NK-92 treated with Interleukin-12 subunit alpha and Interleukin-12 subunit beta, amount 100 ng/mL, for 24 hours (cell line): Measurements from ENCODE around the gene CELSR1.
"Not testable (repeated sequence)": the region's sequence is repeated elsewhere in the genome, so short reads cannot be mapped to it uniquely, and the experiment has no call there.

Experiments
- DNase-seq: peaks from one replicate; lab custom pipeline; 2025; lab: John Stamatoyannopoulos, UW

The CELSR1 gene

GRCh38 chr22:46481386-46481785 is 56.0 kb downstream of the CELSR1 start:
- DNase-seq: no peak

- no peak for DNase-seq
Observed at GRCh38 chr22:46480396-46480795, 57.0 kb downstream of the CELSR1 start.

- no peak for DNase-seq
Observed at GRCh38 chr22:46479046-46479445, 58.4 kb downstream of the CELSR1 start.

DNA sequence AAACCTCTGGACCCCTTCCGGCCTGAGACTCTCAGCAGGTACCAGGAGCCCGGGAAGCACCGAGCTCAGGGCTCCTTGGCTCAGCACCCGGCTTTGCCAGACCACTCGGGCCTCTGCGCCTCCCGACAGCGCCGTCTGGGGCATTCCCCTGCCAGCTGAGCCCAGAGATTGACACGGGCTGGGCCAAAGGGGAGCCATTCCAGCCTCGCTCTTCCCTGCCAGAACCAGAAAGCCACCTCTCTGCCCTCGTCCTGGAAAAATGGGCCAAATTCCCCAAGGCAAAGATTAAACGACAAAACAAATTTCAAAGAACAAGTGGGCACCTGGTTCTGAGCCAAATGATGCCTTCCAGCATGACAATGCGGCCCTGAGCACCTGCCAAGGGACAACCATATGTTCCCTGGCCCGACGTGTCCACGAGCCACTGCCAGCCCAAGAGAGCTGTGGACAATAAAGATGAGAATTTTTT is 59.3 kb downstream of the CELSR1 start:
- DNase-seq: no peak

DNA sequence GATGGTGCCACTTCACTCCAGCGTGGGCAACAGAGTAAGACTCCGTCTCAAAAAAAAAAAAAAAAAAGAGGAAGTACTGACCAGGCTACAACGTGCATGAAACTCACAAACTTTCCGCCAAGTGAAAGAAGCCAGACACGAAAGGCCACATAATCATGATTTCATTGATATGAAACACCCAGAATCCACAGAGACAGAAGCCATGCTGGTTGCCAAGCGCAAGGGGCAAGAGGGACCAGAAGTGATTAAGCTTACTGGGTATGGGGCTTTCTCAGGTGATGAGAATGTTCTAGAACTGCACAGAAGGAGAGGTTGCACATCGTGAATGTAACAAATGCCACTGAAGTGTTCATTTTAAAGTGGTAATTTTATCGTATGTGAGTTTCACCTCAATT is 60.9 kb downstream of the CELSR1 start:
- no peak for DNase-seq

DNA sequence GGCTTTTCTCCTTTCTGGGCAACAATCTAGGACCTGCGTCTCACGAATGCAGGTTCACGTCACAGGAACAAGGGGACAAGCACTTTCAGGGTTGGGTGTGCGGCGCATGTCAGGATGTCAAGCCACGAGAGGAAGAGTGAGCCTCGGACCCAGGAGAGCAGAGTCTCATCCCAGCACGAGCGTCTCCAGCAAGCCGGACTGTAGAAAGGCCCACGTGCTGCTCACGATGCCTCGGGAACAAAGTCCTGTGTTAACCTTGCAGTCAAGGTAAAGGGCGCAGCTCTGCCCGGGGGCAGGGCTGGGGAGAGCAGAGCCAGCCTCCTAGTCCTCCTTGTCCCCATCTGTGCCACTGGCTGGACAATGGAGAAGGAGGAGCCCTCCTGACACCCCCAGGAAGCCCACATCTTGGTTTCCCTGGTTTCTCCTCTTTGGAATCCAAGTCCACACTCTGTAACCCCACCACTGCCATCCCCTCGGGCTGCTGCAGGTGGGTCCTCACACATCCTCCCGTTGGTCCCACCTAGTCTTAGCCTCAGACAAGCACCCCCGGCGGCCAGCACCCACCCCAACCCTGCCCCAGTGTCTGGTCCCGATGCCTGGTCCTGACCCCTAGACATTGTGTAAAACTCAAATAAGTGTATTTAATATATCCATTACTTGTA is 63.4 kb downstream of the CELSR1 start:
- no peak for DNase-seq

DNA sequence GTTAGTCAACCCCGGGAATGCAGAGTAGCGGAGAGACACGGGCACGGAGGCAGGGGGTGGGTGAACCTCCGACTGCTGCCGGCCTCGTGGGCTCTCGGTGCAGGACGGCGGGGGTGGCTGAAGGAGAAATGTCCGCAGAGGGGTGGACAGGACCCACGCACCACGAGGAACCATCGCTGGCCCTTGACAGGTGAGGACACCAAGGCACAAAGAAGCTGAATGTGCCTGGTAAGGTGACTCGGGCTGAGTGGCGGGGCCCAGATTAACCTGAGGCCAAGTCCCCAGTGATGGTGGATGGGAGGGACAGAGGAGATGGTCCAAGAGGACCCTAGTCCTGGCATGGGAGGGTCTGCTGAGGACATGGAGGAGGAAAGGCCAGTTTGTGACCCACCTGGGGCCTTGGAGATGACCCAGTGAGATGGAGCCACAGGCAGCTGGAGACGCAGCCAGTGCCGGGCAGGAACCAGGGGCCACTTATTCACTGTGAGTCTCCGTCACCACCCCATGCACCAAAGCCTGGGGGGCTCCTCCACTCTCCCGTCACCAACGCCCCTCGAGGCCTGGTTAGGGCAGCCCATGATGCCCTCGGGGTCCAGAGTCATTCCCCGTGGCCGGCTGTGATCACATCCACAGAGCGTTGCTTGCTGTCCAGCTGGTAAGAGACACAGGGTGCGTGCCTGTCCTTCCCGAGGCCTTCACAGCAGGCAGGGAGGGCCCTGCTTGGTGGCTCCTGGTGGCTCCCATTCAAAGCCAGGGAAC is 64.2 kb downstream of the CELSR1 start:
- DNase-seq: no peak

DNA sequence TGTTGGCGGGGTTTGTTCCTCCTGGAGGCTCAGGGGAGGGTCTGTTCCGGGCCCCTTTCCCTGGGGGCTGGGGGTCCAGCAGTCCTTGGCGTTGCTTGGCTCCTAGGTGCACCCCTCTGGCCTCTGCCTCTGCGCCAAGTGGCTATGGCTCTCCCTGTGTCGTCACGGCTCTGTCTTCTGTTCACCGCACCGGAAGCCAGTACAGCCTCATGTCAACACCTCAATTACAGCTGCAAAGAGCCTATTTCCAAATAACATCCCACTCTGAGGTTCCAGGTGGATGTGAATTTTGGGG is 64.8 kb downstream of the CELSR1 start:
- DNase-seq: no peak

GRCh38 chr22:46471901-46472721 is 65.3 kb downstream of the CELSR1 start:
- DNase-seq: no peak

- DNase-seq: not testable (repeated sequence)
Observed at GRCh38 chr22:46471330-46471729, 66.1 kb downstream of the CELSR1 start.

DNA sequence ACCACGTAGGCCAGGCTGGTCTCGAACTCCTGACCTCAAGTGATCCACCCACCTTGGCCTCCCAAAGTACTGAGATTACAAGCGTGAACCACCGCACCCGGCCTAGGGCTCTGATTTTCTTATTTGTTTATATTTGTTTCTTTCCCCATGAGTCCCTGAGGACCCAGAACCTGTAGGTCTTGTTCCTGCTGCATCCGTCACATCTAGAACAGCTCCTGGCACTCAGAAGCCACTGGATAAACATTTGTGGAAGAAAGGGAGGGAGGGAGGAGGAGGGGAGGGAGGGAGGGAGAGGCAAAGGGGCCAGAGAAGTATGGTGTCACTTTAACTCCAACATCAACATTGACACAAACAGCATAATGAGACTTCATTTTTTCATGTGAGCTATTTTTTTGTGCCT is 67.7 kb downstream of the CELSR1 start:
- DNase-seq: no peak

GRCh38 chr22:46467006-46467405 is 70.4 kb downstream of the CELSR1 start:
- no peak for DNase-seq

GRCh38 chr22:46466255-46466676 is 71.2 kb downstream of the CELSR1 start:
- no peak for DNase-seq

GRCh38 chr22:46465793-46466192 is 71.6 kb downstream of the CELSR1 start:
- no peak for DNase-seq

DNA sequence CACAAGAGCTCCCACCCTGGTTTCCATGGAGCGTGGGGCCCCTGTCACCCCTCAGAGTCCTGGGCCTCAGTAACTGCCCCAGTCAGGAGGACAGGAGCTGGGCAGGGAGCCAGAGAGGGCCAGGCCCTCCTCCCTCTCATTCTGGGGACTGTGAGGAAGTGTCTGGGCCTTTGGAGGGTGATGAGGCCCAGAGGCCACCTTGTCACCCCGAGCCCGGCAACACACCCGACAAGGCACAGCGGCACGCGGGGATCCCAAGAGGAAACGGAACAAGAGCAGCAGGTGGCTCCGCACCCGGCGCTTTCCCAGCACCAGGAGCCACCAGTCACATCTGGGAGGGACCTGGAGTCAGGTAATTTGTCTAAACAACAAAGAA is 72.1 kb downstream of the CELSR1 start:
- no peak for DNase-seq

DNA sequence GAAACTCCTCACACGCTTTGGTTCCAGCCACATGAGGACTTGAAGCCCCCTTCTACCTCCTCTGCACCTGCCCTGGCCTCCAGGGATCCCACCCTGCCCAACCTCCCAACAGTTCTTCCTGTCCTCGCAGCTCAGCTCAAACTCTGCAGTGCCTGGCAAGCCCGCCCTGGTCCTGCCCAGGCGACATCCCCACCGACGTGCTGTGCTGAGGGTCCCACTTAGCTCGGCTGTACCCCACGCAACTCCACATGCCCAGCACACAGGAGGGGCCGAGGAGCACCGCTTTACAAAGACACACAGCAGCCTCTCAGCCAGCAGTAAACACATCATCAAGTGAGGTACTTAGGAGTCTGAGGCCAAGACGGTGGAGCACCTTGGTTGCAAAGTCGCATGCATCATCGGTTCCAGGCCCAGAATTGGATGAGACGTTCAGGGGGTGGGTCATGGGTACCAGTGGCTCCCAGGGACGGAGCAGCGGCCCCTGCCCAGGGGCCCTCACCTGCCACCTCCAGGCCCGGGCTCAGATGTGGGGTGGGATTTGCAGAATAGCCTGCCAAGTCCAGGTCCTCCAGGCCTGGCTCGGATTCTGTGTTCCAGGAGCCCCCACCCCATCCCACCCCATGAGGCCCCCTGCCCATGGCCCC is 72.6 kb downstream of the CELSR1 start:
- DNase-seq: no peak

DNA sequence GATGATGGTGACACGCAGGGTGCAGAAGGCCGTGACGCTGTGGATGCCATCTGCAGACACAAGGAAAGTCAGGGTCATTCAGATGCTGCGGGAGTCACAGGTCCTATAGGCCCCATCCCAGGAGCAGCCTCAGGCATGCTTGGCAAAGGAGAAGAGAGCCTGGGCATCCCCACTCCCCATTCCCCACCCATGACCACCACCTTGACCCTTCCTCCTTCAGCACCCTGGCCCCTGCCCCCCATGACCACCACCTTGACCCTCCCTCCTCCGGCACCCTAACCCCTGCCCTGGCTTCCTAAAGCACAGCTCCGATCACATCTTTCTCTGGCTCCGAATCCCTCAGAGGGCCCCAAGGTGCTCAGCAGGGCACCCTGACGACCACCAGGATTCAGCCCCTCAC is 73.1 kb downstream of the CELSR1 start:
- DNase-seq: no peak

DNA sequence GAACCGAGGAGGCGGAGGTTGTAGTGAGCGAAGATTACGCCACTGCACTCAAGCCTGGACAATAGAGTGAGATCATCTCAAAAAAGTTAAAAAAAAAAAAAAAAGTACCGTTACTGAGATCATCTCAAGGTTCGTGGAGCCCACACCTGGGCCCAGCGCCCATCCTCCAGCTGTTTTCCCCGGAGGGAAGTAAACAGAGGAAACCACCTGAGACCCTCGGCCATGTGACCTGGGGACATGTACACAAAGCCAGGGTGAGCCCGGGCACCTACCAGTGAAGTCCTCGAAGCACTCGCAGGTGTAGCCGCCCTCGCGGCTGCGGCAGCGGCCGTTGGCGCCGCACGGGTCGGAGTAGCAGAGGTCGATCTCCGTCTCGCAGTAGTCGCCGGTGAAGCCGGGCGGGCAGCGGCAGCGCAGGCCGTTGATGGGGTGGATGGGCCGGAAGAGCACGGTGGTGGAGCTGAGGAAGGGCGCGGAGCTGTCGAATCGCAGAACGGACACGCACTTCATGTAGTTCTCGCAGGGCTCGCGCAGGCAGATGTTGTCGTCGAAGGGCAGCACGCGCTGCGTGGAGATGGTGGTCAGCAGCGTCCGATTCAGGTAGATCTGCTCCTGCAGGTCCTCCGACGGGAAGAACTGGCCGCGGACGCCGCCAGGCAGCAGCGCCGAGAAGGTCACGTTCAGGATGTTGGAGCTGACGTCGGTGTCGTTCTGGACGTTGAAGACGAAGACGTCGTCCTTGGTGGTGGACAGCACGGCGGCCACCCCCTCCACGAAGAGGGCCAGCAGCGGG is 73.8 kb downstream of the CELSR1 start:
- no peak for DNase-seq

DNA sequence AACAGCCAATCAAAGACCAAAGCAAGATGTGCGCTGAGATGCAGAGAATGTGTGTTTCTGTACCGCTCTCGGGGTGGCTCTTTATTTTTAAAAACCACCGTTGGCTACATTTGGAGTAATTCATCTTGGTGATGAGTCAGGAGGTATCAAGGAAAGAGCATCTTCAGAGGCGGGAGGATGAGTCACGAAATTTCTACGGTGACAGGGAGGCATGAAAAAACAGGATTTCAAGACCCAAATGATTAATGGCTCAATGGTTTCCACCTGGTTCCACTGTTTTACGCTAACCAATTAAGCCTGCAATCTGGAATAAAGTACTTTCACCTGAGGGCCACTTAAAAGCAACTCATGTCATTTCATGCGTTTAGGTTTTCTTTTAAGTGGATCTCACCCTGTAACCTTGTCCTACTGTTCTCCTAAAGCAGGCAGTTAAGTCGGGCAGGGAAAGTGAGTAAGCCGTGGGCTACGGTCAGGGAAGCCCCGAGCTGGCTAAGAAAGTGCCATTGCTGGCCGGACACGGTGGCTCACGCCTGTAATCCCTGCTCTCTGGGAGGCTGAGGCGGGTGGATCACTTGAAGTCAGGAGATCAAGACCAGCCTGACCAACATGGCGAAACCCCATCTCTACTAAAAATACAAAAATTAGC is 74.6 kb downstream of the CELSR1 start:
- DNase-seq: no peak

- DNase-seq: no peak
Observed at GRCh38 chr22:46461566-46462180, 75.7 kb downstream of the CELSR1 start.

- DNase-seq: no peak
Observed at GRCh38 chr22:46460857-46461256, 76.6 kb downstream of the CELSR1 start.
